GM12891 (cell line): ENCODE measurements around the gene C2orf66.

Source experiments
- PAX5 ChIP-seq: IDR thresholded peaks from 2 replicates; pipeline ENCODE4 v1.6.1; 2011; ENCODE audit warnings: low read length, moderate library complexity, mild to moderate bottlenecking; ENCODE audit not compliant: insufficient read depth, severe bottlenecking
- POLR2A ChIP-seq: IDR thresholded peaks from 2 replicates; pipeline ENCODE4 v1.6.1; 2011; ENCODE audit warnings: low read depth, low read length, control low read depth
- POLR2AphosphoS5 ChIP-seq: IDR thresholded peaks from 2 replicates; pipeline ENCODE4 v1.6.1; 2011; ENCODE audit warnings: low read depth, low read length, control low read depth
- POU2F2 ChIP-seq: IDR thresholded peaks from 2 replicates; pipeline ENCODE4 v1.6.1; 2011; ENCODE audit warnings: low read depth, mild to moderate bottlenecking, control low read depth, low read length, moderate library complexity
- SPI1 ChIP-seq: IDR thresholded peaks from 2 replicates; pipeline ENCODE4 v1.6.1; 2011; ENCODE audit warnings: low read depth, low read length, control low read depth
- TAF1 ChIP-seq: IDR thresholded peaks from 2 replicates; pipeline ENCODE4 v1.6.1; 2011; ENCODE audit warnings: low read depth, low read length, control low read depth

DNA sequence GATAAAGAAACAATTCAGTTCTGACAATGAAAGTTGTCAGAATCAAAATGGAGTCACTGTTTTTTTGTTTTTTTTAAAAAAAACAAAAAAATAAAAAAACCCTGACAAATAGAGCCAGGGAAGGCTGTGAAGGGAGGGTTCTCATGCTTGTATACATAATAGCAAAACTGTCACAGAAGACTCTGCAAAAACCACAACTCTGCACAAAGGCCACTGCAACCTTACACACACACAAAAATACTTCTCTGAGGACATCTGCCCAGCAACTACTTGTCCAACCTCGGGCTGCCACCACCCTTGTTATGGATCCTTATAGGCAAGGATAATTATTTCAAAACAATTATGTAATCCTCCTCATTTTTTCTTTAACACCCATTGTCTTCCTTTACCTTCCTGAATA is 41.9 kb upstream of the C2orf66 start:
- no peak for TF ChIP-seq POLR2A
- no peak for TF ChIP-seq PAX5
- no peak for TF ChIP-seq POLR2AphosphoS5
- no peak for TF ChIP-seq SPI1
- TF ChIP-seq TAF1 = no peak
- TF ChIP-seq POU2F2 = no peak
